Measurements from ENCODE around the gene ZNF678.

Gene ZNF678

GRCh38 chr1:227541129-227541528 is 22.2 kb upstream of the ZNF678 start:
- CTCF ChIA-PET = interaction anchor here (1.2 kb wide), 1 partner anchor 21 kb away, joined by 5 read pairs; no protein-coding TSS in a partner anchor
- H3K27me3 ChIP-seq (replicated peaks in 2 of 5; ENCODE audit: control insufficient read depth in 4 of 5, insufficient read depth in 5 of 5, low read length in 4 of 5) = peaks cover 0 to 2% (median 0%) of the 10 kb centered on the region in 5 experiments
- no peak for DNase-seq
- H3K4me3 ChIP-seq (ENCODE audit: control insufficient read depth in 1 of 7, extremely low read depth in 1 of 7, insufficient read depth in 4 of 7, low read depth in 2 of 7, low read length in 6 of 7) = no peak overlapping the region
- H3K27ac ChIP-seq (ENCODE audit: insufficient read depth in 1 of 2, low read depth in 1 of 2, low read length in 2 of 2, poor library complexity in 1 of 2, severe bottlenecking in 2 of 2) = no peak overlapping the region
- H3K36me3 ChIP-seq (ENCODE audit: control insufficient read depth in 4 of 4, insufficient read depth in 4 of 4, low read length in 3 of 4) = no peaks in the 10 kb centered on the region
- H3K4me1 ChIP-seq (ENCODE audit: control extremely low read depth in 1 of 4, control insufficient read depth in 4 of 4, insufficient read depth in 4 of 4, low read length in 3 of 4) = peaks cover 0 to 14% (median 13%) of the 10 kb centered on the region in 4 experiments
- WGBS (ENCODE audit: insufficient coverage) = 92% methylated on average over 2 of the region's 5 CpGs
- POLR2A ChIA-PET = no interaction called here
- H3K9me3 ChIP-seq (ENCODE audit: control extremely low read depth in 1 of 5, control insufficient read depth in 4 of 5, insufficient read depth in 2 of 5, low read depth in 1 of 5, low read length in 4 of 5) = peaks cover 0 to 12% (median 4%) of the 10 kb centered on the region in 5 experiments

GRCh38 chr1:227541796-227542152 is 21.6 kb upstream of the ZNF678 start:
- POLR2A ChIA-PET = interaction anchor here (1.3 kb wide), 1 partner anchor 21 kb away, joined by 3 read pairs; the partner anchor contains the start of gene ZNF678
- Histone ChIP-seq H3K4me3 (ENCODE audit: control insufficient read depth in 1 of 7, extremely low read depth in 1 of 7, insufficient read depth in 4 of 7, low read depth in 2 of 7, low read length in 6 of 7) (peak overlapping the region; percentile 54 to 79 (median 73)), H3K4me1 (ENCODE audit: control extremely low read depth in 1 of 4, control insufficient read depth in 4 of 4, insufficient read depth in 4 of 4, low read length in 3 of 4) (peaks cover 0 to 14% (median 13%) of the 10 kb centered on the region in 4 experiments), H3K27ac (ENCODE audit: insufficient read depth in 1 of 2, low read depth in 1 of 2, low read length in 2 of 2, poor library complexity in 1 of 2, severe bottlenecking in 2 of 2) (no peak overlapping the region), H3K36me3 (ENCODE audit: control insufficient read depth in 4 of 4, insufficient read depth in 4 of 4, low read length in 3 of 4) (no peaks in the 10 kb centered on the region), H3K9me3 (ENCODE audit: control extremely low read depth in 1 of 5, control insufficient read depth in 4 of 5, insufficient read depth in 2 of 5, low read depth in 1 of 5, low read length in 4 of 5) (peaks cover 0 to 11% (median 4%) of the 10 kb centered on the region in 5 experiments), H3K27me3 (replicated peaks in 2 of 5; ENCODE audit: control insufficient read depth in 4 of 5, insufficient read depth in 5 of 5, low read length in 4 of 5) (peaks cover 0 to 2% (median 0%) of the 10 kb centered on the region in 5 experiments)
- DNase-seq = no peak
- CTCF ChIA-PET = interaction anchor here (1.1 to 1.2 kb wide), 2 partner anchors 19 to 21 kb away, joined by 3 to 5 read pairs; no protein-coding TSS in a partner anchor
- 17% methylated on average over 28 of the region's 32 CpGs for WGBS (ENCODE audit: insufficient coverage)

GRCh38 chr1:227542153-227543120 is 20.9 kb upstream of the ZNF678 start:
- 4% methylated on average over 74 of the region's 84 CpGs for whole genome bisulfite sequencing (ENCODE audit: insufficient coverage)
- POLR2A ChIA-PET = interaction anchor here (1.3 kb wide), 1 partner anchor 21 kb away, joined by 3 read pairs; the partner anchor contains the start of gene ZNF678
- Histone ChIP-seq H3K9me3 (ENCODE audit: control extremely low read depth in 1 of 5, control insufficient read depth in 4 of 5, insufficient read depth in 2 of 5, low read depth in 1 of 5, low read length in 4 of 5) (peaks cover 0 to 7% (median 0%) of the 10 kb centered on the region in 5 experiments), H3K4me1 (ENCODE audit: control extremely low read depth in 1 of 4, control insufficient read depth in 4 of 4, insufficient read depth in 4 of 4, low read length in 3 of 4) (peaks cover 0 to 14% (median 13%) of the 10 kb centered on the region in 4 experiments), H3K27ac (ENCODE audit: insufficient read depth in 1 of 2, low read depth in 1 of 2, low read length in 2 of 2, poor library complexity in 1 of 2, severe bottlenecking in 2 of 2) (no peak overlapping the region), H3K36me3 (ENCODE audit: control insufficient read depth in 4 of 4, insufficient read depth in 4 of 4, low read length in 3 of 4) (no peaks in the 10 kb centered on the region), H3K4me3 (ENCODE audit: control insufficient read depth in 1 of 7, extremely low read depth in 1 of 7, insufficient read depth in 4 of 7, low read depth in 2 of 7, low read length in 6 of 7) (peak overlapping the region; percentile 54 to 79 (median 73)), H3K27me3 (replicated peaks in 2 of 5; ENCODE audit: control insufficient read depth in 4 of 5, insufficient read depth in 5 of 5, low read length in 4 of 5) (peaks cover 0 to 2% (median 0%) of the 10 kb centered on the region in 5 experiments)
- CTCF ChIA-PET = interaction anchor here (0.7 to 1.5 kb wide), 8 partner anchors 17 to 1269 kb away, joined by 3 to 8 read pairs (median 3); partner anchors contain the start of gene ZNF678
- peak; percentile 86 to 95 (median 94) for DNase-seq

GRCh38 chr1:227543283-227544066 is 19.9 kb upstream of the ZNF678 start:
- no peaks in the 10 kb centered on the region for H3K36me3 ChIP-seq (ENCODE audit: control insufficient read depth in 4 of 4, insufficient read depth in 4 of 4, low read length in 3 of 4)
- H3K27ac ChIP-seq (ENCODE audit: insufficient read depth in 1 of 2, low read depth in 1 of 2, low read length in 2 of 2, poor library complexity in 1 of 2, severe bottlenecking in 2 of 2) = no peak overlapping the region
- peaks cover 0 to 14% (median 13%) of the 10 kb centered on the region in 4 experiments for H3K4me1 ChIP-seq (ENCODE audit: control extremely low read depth in 1 of 4, control insufficient read depth in 4 of 4, insufficient read depth in 4 of 4, low read length in 3 of 4)
- 98% methylated on average over 6 of the region's 14 CpGs for WGBS (ENCODE audit: insufficient coverage)
- H3K9me3 ChIP-seq (ENCODE audit: control extremely low read depth in 1 of 5, control insufficient read depth in 4 of 5, insufficient read depth in 2 of 5, low read depth in 1 of 5, low read length in 4 of 5) = peaks cover 0 to under 1% (median 0%) of the 10 kb centered on the region in 5 experiments
- ChIA-PET CTCF (interaction anchor here (0.7 to 1.5 kb wide), 5 partner anchors 16 to 222 kb away, joined by 3 to 8 read pairs (median 3); partner anchors contain the start of gene ZNF678), POLR2A (no interaction called here)
- no peak overlapping the region for H3K4me3 ChIP-seq (ENCODE audit: control insufficient read depth in 1 of 7, extremely low read depth in 1 of 7, insufficient read depth in 4 of 7, low read depth in 2 of 7, low read length in 6 of 7)
- DNase-seq = no peak
- peaks cover 0 to 2% (median 0%) of the 10 kb centered on the region in 5 experiments for H3K27me3 ChIP-seq (replicated peaks in 2 of 5; ENCODE audit: control insufficient read depth in 4 of 5, insufficient read depth in 5 of 5, low read length in 4 of 5)

GRCh38 chr1:227544067-227545050 is 19.0 kb upstream of the ZNF678 start:
- ChIA-PET CTCF (interaction anchor here (0.6 to 1.3 kb wide), 2 partner anchors 26 to 387 kb away, joined by 3 read pairs; no protein-coding TSS in a partner anchor), POLR2A (no interaction called here)
- no peak overlapping the region for H3K4me3 ChIP-seq (ENCODE audit: control insufficient read depth in 1 of 7, extremely low read depth in 1 of 7, insufficient read depth in 4 of 7, low read depth in 2 of 7, low read length in 6 of 7)
- peaks cover 0 to 2% (median 0%) of the 10 kb centered on the region in 5 experiments for H3K27me3 ChIP-seq (replicated peaks in 2 of 5; ENCODE audit: control insufficient read depth in 4 of 5, insufficient read depth in 5 of 5, low read length in 4 of 5)
- H3K4me1 ChIP-seq (ENCODE audit: control extremely low read depth in 1 of 4, control insufficient read depth in 4 of 4, insufficient read depth in 4 of 4, low read length in 3 of 4) = peaks cover 0 to 14% (median 13%) of the 10 kb centered on the region in 4 experiments
- DNase-seq = no peak
- 97% methylated on average over 9 of the region's 9 CpGs for WGBS (ENCODE audit: insufficient coverage)
- no peak overlapping the region for H3K27ac ChIP-seq (ENCODE audit: insufficient read depth in 1 of 2, low read depth in 1 of 2, low read length in 2 of 2, poor library complexity in 1 of 2, severe bottlenecking in 2 of 2)
- no peaks in the 10 kb centered on the region for H3K36me3 ChIP-seq (ENCODE audit: control insufficient read depth in 4 of 4, insufficient read depth in 4 of 4, low read length in 3 of 4)
- H3K9me3 ChIP-seq (ENCODE audit: control extremely low read depth in 1 of 5, control insufficient read depth in 4 of 5, insufficient read depth in 2 of 5, low read depth in 1 of 5, low read length in 4 of 5) = no peaks in the 10 kb centered on the region

- H3K4me3 ChIP-seq (ENCODE audit: control insufficient read depth in 1 of 7, extremely low read depth in 1 of 7, insufficient read depth in 4 of 7, low read depth in 2 of 7, low read length in 6 of 7) = no peak overlapping the region
- peaks cover 0 to 14% (median 13%) of the 10 kb centered on the region in 4 experiments for H3K4me1 ChIP-seq (ENCODE audit: control extremely low read depth in 1 of 4, control insufficient read depth in 4 of 4, insufficient read depth in 4 of 4, low read length in 3 of 4)
- ChIA-PET POLR2A (no interaction called here), CTCF (interaction anchor here (1.6 kb wide), 1 partner anchor 13 kb away, joined by 6 read pairs; no protein-coding TSS in a partner anchor)
- 93% methylated on average over 3 of the region's 5 CpGs for WGBS (ENCODE audit: insufficient coverage)
- no peak for DNase-seq
- H3K27ac ChIP-seq (ENCODE audit: insufficient read depth in 1 of 2, low read depth in 1 of 2, low read length in 2 of 2, poor library complexity in 1 of 2, severe bottlenecking in 2 of 2) = no peak overlapping the region
- no peaks in the 10 kb centered on the region for H3K36me3 ChIP-seq (ENCODE audit: control insufficient read depth in 4 of 4, insufficient read depth in 4 of 4, low read length in 3 of 4)
- H3K9me3 ChIP-seq (ENCODE audit: control extremely low read depth in 1 of 5, control insufficient read depth in 4 of 5, insufficient read depth in 2 of 5, low read depth in 1 of 5, low read length in 4 of 5) = peaks cover 0 to 3% (median 0%) of the 10 kb centered on the region in 5 experiments
- peaks cover 0 to 2% (median 0%) of the 10 kb centered on the region in 5 experiments for H3K27me3 ChIP-seq (replicated peaks in 2 of 5; ENCODE audit: control insufficient read depth in 4 of 5, insufficient read depth in 5 of 5, low read length in 4 of 5)
Measured at GRCh38 chr1:227545361-227545760, 18.0 kb upstream of the ZNF678 start.

All from common myeloid progenitor, CD34-positive (primary cell).